GM21619 (cell line): ENCODE results near the gene PRPF40B.

Source experiments
- ATAC-seq: cut with Tn5 transposase; IDR thresholded peaks from one replicate; pipeline ENCODE4 v1.9.1; 2021; ENCODE audit not compliant: unreplicated experiment

PRPF40B gene

DNA sequence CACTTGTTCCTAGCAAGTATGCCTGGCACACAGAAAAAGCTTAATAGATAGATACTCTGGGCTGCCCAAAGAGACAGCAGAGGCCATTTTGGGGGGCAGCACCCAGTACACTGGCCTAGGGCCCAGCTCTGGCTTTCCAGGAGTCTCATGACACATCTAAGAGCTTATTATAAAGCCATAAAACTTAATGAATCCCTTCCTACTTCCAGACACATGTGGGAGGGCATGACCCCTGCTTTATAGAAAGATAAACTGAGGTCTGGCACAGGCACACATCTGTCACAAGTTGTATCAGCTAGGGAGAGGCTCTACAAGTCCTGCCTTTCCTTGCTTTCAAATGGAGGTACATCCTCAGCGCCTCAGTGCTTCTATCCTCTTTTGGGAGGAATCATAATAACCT lies 56.7 kb downstream of the PRPF40B start:
- no peak for ATAC-seq

DNA sequence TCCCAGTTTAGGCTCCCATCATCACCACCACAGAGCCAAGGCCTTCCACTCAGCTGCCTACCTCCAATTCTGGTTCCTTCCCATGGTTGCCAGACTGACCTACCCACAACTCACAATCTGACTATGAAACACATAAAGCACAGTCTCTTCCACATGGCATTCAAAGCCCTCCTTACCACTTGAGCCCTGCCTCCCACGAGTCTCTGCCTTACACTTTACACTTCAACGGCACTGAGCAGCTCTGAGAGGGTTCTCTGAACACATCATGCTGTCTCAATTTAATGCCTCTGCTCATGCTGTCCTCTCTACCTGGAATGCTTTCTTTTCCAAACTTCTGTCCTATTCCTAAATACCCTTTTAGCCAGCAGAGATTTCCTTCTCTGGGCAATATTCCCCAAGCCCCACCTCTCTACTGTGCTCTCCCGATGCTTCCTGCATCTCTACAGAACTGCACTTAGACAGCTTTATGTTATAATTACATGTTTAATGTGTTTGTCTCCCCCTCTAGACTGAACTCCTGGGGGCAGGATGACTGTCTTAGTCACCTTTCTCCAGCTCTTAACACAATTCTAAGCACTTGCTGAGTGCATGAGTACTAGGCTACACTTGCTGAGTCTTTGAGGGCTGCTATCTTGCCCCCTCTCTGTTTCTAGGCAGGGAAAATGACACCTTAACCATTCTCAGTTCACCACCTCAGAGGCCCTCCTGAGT lies 60.4 kb downstream of the PRPF40B start:
- no peak for ATAC-seq

DNA sequence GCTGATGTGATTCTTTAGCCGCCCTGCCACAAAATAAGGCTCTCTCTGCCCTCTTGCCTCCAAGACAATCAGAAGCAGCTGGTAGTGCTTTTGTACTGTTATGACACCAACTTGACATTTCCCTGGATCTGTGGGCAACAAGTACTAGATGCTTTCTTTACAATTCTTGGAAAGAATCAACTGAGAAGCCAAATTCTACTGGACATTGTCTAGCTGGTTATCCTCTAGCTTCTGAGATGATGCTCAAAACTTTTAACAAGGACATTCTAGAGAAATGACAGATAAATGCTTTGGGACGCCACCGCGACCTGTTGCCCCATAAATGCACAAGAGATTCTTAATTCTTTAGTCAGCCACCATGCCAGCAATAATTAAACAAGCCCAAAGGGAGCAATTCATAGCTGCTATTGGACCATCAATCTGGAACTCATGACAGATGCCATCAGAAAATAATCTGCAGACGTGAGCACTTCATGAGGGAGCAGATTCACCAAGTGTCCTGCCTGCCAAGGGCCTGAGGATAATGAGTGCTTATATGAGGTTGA lies 61.0 kb downstream of the PRPF40B start:
- no peak for ATAC-seq

DNA sequence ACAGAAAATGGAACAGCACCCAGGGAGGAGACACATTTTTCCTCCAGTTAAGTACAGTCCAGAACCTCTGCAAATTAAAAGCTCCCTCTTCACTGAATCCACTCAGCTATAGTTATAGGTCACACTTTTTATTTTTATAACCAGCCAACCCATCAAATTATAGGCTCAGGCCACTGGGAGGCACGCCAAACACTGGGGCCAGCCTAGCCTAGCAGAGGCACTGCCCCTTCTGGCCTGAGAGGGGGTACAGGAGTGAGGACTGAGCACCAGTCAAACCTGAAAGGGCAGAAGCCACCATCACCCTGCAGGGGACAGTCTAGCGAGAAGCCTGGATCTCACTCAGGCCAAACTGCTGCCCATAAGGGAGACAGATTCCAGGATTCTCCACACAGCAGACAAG lies 64.6 kb downstream of the PRPF40B start:
- ATAC-seq, result no peak

DNA sequence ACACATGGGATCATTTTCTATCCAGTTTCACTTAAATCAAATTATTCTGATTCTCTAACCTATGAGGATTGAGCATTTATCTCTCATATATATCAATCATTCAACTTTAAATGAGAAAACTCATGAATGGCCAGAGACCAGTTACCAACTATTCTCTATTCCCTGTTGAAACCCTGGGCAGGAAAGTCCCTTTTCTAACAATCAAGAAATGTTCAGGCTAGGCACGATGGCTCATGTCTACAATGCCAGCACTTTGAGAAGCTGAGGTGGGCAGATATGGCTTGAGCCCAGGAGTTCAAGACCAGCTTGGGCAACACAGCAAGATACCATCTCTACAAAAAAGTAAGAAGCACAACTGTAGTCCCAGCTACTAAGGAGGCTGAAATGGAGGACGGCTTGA lies 65.9 kb downstream of the PRPF40B start:
- ATAC-seq, result no peak

DNA sequence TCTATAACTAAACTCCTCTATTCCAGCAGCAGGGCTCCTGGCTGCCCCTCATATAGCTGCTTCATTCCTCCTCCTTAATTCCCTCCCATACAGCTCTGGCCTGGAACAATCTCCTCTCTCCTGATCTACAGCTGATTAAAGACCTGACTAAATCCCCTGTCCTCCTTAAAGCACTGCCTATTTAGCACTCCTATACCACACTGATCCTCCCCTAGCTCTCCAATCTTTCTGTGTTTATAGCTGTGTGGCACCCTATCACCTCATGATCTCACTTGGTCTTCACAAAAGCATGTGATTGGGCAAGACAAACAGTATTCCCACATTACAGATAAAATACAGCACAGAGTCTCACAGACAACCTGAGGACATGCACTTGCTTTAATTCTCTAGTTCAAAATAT lies 66.4 kb downstream of the PRPF40B start:
- no peak for ATAC-seq

DNA sequence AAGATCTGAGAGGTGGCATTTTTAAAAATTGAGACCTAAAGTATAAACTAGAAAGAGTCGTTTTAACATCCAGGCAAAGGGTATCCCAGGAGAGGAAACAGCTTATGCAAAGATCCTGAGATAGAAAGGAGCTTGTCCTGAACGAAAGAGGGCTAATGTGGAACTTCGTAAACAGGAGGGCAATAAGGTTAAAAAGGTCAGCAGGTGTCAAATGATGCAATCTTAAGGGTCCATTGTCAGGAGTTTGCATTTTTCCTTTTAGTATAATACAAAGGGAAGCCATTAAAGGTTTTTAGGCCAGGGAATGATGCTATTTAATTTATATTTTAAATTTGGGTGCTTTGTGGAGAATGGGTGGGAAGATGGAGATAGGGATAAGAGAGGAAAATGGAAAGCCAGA lies 69.5 kb downstream of the PRPF40B start:
- no peak for ATAC-seq

DNA sequence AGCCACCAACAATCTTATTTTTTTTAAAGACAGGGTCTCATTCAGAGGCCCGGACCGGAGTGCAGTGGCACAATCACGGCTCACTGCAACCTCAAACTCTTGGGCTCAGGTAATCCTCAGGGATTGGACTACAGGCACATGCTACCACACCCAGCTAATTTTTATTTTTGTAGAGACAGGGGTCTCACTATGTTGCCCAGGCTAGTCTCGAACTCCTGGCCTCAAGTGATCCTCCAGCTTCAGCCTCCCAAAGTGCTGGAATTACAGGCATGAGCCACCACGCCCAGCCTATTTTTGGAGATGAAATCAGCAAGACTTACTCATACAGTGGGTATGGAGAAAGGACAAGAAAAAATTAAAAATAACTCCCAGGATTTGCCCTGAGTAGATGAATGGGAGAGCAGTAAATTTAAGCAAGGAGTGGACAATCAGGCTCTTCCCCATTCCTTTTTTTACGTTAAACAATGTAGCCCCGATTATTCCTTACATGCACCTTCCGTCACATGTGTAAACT lies 70.6 kb downstream of the PRPF40B start:
- ATAC-seq, result no peak
